ENCODE measurements around the gene SCD. TPM values are rescaled to one million over a fixed set of nuclear protein-coding genes. Genes with fewer than 3 reads are reported as not detected.
A peak's percentile ranks its signal among the peaks of the same experiment; 100 is the strongest.
"Not testable (repeated sequence)": the region's sequence is repeated elsewhere in the genome, so short reads cannot be mapped to it uniquely, and the experiment has no call there.

The SCD gene
- 135 TPM for total RNA-seq

DNA sequence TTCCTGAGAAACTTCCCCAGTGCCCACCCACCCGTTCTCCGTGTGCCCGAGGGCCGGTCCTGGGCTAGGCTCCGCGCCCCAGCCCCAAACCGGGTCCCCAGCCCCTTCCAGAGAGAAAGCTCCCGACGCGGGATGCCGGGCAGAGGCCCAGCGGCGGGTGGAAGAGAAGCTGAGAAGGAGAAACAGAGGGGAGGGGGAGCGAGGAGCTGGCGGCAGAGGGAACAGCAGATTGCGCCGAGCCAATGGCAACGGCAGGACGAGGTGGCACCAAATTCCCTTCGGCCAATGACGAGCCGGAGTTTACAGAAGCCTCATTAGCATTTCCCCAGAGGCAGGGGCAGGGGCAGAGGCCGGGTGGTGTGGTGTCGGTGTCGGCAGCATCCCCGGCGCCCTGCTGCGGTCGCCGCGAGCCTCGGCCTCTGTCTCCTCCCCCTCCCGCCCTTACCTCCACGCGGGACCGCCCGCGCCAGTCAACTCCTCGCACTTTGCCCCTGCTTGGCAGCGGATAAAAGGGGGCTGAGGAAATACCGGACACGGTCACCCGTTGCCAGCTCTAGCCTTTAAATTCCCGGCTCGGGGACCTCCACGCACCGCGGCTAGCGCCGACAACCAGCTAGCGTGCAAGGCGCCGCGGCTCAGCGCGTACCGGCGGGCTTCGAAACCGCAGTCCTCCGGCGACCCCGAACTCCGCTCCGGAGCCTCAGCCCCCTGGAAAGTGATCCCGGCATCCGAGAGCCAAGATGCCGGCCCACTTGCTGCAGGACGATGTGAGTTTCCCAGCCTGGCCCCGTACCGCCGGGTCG lies at the start of gene SCD:
Gene SCD, plus strand, starts transcription at position 469 of the 803 bp plus-strand sequence. Its CDS starts 272 bp downstream, at position 741.
- DNase-seq (ENCODE audit: low spot score in 2 of 2) (peak; percentile 92 to 93), FAIRE-seq (no peak)

DNA sequence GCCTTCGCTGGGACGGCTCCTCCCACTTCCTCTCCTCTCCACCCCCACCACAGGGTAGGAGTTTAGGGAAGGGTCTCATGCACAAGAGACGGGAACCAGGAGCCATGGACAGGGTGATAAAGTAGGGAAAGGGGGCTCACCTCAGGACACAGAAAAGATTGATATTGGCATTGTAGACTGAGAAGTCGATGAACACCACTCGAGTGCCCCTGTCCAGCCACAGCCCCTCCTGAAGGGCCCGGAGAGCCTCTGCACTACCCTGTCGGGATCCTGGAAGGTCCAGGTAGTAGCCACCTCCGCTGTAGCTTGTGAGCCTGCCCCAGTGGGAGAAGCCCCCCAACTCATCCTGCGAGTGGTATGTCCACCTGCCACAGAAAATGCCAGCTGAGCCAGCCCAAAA lies 49.8 kb upstream of the SCD start:
- FAIRE-seq: no peak
- no peak for DNase-seq (ENCODE audit: low spot score in 2 of 2)

DNA sequence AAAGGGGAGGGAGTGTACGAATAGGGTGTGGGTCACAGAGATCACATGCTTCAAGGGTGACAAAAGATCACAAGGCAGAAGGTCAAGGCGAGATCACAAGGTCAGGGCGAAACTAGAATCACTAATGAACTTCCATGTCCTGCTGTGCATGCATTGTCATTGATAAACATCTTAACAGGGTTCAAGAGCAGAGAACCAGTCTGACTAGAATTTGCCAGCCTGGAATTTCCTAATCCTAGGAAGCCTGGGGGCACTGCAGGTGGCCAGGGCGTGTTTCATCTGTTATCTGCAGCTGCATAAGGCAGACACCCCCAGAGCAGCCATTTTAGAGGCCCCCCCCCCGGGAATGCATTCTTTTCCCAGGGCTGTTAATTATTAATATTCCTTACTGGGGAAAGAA lies 45.9 kb upstream of the SCD start:
- FAIRE-seq; DNase-seq (ENCODE audit: low spot score in 2 of 2): not testable (repeated sequence)

DNA sequence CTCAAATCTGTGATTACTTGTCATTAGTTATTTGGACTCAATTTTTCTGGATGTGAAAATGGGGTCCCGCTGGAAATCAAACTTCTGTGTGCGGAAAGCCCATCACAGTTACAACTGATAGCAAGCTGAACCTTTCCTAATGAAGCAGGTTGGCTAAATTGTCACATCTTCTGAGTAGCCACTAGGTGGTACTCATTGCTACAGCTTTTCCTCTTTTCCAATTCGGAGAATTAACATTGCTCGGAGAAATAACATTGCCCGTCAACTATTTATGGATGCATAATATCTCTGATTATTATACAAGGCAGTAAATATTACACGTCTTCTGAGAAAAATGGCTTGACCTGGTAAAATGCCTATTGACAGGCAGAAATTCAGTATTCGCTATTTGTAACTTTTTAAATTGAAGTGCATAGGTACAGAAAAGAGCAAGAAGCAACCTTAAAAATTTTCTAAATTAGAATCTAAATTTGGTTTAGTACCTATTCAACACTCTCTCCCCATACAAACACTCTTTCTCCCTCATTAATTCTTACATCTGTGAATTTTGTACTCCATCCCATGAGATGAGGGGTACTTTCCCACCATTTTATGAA lies 43.2 kb upstream of the SCD start:
- peak; percentile 66 for FAIRE-seq

DNA sequence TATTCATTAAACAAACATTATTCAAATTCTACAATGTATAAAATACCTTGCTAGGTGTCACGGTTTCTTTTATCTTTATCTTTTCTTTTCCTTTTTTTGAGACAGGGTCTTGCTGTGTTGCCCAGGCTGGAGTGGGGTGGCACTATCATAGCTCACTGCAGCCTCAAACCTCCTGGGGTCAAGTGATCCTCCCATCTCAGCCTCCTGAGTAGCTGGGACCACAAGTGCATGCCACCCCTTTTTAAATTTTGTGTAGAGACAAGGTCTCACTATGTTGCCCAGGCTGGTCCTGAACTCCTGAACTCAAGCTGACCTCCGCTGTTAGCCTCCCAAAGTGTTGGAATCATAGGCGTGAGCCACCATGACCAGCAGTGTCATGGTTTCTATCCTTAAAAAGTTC lies 42.6 kb upstream of the SCD start:
- no peak for DNase-seq (ENCODE audit: low spot score in 2 of 2)
- no peak for FAIRE-seq

More for the DNA sequence above, 43.2 kb upstream of the SCD start:
- peak in 1 of 2 donors; percentile 59 for DNase-seq (ENCODE audit: low spot score in 2 of 2)

DNA sequence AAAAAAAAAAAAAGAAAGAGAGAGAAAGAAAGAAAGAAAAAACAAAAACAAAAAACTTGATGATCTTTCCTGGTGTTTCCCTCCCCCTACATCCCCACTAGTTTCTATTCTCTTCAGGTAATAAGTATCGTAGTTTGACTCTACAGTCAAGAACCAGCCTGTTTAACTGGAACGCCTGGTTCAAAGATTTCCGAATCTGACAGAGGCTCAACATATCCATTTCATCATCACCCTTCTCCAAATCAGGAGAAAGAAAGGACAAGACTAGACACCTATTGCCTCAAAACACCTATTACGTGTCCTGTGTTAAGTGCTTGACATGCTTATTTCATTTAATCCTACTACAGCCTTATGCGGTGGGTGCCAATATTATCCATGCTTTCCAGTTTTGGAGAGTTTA lies 40.2 kb upstream of the SCD start:
- no peak for FAIRE-seq
- no peak for DNase-seq (ENCODE audit: low spot score in 2 of 2)

DNA sequence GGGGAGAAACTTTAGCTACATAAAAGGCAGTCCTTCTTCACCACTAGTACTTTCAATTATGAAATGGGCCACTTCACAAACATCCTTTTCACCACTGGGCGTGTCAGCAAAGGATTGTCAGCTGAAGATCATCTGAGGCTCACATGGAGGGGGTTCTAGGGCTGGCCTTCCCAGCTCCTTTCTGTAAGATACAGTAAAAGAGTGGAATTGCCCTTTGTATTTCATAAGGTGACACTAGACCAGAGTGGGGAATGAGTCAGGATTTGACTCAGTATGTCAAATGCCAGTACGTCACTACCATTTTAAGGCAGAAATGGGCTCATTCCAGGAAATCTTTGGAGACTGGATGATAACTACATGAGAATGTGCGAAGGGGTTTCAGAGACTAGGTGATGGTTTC lies 39.3 kb upstream of the SCD start:
- DNase-seq (ENCODE audit: low spot score in 2 of 2): no peak
- FAIRE-seq: no peak

DNA sequence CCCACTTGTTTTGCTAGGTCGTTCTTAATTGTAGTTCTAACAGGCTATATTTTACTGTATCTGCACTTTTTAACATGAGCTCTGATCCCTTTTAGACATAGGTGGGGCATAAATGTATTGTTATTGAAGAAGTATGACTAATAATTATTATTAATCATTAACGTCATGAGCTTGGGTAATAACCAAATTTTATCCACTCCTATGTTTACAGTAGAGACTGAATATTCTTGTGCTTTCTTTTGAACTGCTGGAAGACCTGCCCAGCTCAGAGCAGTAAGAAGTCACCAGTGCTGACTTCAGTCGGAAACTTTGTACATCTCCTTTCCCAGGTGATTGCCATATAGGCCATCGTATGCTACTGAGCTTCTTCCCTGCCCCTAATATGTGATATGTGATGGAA lies 35.7 kb upstream of the SCD start:
- FAIRE-seq: no peak
- DNase-seq (ENCODE audit: low spot score in 2 of 2): no peak

DNA sequence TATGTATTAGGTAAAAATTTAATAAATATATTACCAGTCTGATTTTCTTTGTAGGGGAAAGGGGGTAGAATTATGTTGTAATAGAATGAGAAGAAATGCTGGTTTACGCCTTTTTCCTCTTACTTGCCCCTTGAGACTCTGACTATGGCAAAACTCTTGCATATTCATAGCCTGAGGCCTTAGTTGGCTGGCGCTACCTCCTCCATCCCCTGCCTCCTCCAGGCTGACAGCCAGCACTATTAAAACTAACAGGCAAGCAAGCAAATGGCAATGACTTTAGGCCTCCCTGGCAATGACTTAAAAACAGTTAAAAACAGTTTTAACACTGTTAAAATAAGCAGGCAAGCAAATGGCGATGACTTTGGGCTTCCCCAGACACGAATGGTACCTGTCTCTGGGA lies 31.4 kb upstream of the SCD start:
- DNase-seq (ENCODE audit: low spot score in 2 of 2) (no peak), FAIRE-seq (no peak)

DNA sequence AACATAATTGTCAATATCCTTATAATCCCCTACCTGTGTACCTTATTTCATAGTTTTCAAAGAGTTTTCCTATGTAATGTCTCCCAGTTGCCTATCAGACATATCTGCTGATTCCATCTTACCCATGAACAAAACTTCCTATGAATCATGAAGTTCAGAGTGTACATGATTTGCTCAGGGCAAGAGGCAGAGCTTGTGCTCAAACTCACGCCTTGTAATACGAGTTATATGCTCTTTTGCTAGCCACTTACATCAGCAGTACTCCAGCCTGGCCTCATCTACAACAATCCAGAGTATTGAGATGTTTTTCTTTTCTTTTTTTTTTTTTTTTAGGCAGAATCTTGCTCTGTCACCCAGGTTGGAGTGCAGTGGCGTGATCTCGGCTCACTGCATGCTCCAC lies 28.8 kb upstream of the SCD start:
- no peak for FAIRE-seq
- DNase-seq (ENCODE audit: low spot score in 2 of 2): no peak

DNA sequence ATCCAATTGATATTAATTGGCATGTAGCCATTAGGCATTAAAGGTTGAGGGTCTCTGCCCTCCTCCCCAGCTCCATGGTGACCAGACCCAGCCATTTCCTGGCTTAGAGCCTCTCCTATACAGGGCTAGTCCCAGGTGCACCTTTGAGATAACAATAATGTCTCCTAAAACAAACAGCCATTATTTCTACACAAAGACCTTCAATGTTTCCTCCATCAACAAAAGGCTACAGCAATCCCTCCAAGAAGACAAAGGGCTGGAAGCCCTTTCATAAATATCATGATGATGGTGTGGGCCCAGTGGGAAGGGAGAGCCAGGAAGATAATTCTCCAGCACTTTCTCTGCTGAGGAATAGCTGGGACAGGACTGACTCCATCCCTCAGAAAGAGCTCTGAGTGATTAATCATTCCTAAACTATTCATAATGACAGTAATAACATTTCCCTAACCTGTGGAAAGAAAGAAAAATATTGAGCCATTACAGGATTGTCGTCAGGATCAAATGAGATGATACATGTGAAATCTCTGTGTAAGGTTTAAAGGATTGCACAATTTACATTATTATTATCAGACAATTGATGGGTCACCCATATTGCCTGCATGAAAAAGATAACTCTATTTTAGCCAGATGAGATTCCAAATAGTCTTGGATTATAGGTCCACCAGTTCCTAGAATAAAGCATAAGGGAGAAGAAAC lies 27.2 kb upstream of the SCD start:
- FAIRE-seq (no peak), DNase-seq (ENCODE audit: low spot score in 2 of 2) (peak in 1 of 2 donors; percentile 38)

DNA sequence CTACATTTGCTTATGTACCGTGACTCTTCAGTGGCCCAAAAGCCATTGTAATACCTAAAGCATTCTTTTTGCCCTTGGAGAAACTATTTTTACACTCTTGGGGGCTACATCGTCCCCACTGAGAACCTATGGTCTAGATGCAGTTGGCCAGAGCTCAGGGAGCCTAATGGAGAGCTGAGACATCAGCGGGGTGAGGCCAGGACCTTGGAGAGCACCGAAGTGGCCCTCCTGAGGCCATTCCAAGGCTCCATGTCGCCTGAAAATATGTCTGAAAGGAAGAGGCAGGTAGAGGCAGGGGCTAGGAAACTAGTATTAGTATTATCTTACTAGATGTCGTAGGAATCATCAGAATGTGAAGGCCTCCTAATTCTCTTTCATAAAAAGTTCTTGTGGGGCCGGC lies 21.9 kb upstream of the SCD start:
- no peak for DNase-seq (ENCODE audit: low spot score in 2 of 2)
- FAIRE-seq: no peak

DNA sequence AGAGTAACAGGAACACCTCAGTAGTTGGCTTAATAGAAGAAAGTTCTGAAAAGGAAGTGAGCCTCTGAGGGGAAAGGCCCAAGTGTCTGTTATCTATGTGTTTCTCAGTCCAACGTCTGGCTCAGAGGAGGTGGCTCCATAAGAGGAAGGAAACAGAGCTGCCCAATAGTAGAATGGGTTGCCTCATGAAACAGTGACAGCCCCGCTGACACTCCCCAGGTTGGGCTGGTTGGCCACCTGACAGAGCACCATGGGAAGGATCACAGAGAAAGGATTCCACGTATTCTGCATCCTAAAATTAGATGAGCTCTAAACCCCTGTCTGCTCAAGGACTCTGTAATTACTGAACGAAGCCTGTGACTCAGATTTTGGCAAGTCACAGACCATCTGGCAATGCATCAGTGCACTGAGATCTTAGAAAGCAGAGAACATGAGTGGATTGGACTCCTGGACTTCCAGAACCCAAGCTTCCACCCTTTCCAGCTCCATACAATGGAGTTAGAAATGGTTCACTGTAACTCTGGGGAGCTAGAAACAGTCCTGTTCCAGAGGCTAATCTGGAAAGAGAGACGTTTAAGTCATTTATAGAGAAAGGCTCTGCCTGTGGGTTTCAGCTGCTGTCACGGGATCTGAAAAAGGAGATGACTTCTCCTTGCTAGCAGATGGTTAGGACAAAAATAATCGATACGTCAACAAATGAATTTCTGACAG lies 19.9 kb upstream of the SCD start:
- FAIRE-seq (no peak), DNase-seq (ENCODE audit: low spot score in 2 of 2) (no peak)

DNA sequence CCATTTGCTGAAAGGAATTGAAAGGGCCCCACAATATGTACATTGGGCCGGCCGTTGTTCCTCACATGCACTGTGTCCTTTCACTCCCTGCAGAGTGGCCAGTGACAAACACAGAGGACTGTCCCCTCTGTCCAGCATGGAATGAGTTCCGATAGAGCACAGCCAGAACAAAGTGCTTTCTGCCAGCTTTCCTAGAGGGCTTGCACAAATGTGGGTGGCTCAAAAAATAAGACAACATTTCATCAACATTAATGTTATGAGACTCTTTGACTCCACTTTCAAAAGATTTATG lies 19.4 kb upstream of the SCD start:
- FAIRE-seq (no peak), DNase-seq (ENCODE audit: low spot score in 2 of 2) (no peak)

DNA sequence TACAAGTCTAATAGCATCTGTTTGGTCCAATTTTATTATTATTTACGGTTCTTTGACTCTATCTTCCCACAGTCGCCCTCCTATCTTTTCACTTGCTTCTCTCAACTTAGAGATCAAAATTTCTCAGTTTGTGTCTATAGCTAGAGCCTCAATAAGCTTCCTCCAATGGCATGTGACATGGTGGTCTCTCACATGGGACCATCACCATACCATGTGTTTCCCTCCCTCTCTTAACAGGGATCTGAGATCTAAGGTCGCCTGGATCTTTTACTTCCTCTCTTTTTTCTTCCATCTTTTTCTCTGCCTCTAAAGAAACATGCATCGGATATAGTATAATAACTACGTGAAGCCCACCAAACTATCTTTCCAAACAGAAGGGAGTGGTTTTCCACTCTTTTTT lies 18.8 kb upstream of the SCD start:
- DNase-seq (ENCODE audit: low spot score in 2 of 2): no peak

DNA sequence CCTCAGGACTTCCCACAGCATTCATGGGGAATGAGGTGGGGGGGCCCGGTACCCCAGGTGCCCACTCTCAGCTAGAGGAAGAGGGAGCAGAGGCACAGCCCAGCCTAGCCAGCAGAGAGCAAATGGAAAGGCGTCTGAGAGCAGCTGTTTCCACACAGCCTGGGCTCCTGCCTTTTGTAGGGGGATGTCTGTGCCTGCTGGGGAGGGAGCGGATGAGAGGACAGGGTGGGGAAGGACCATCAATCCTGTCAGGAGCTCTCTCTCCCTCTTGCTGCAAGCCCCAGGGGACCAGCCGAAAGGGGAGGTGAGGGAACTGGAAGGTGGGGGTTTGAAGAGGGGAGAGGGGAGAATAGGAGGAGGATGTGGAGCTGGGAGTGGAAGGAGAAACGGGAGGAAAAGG lies 17.0 kb upstream of the SCD start, which contains the start of gene PKD2L1:
Gene PKD2L1, minus strand, starts transcription at position 150 of the 400 bp plus-strand sequence. Its CDS starts 125 bp downstream, at position 25.
- FAIRE-seq: no peak
- no peak for DNase-seq (ENCODE audit: low spot score in 2 of 2)

More for the DNA sequence above, 18.8 kb upstream of the SCD start:
- FAIRE-seq: no peak

DNA sequence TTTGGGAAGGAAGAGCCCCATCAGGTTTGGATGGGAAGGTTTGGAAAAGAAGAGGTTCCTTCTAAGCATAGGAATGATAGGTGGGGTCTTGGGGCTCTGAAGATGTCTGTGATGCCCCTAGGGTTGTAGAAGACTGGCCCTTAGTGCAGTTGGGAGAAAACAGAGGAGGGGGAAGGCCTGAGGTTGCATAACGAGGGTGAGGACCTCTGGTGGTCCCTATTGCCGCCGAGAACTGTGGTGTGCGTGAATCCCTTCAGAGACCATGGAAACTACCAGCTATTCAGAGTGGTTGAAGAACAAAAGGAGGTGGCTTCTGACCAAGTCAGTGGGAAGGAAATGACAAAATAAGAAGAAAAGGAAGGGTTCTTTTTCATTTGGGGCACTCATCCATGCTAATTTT lies 13.9 kb upstream of the SCD start:
- FAIRE-seq (no peak), DNase-seq (ENCODE audit: low spot score in 2 of 2) (no peak)

DNA sequence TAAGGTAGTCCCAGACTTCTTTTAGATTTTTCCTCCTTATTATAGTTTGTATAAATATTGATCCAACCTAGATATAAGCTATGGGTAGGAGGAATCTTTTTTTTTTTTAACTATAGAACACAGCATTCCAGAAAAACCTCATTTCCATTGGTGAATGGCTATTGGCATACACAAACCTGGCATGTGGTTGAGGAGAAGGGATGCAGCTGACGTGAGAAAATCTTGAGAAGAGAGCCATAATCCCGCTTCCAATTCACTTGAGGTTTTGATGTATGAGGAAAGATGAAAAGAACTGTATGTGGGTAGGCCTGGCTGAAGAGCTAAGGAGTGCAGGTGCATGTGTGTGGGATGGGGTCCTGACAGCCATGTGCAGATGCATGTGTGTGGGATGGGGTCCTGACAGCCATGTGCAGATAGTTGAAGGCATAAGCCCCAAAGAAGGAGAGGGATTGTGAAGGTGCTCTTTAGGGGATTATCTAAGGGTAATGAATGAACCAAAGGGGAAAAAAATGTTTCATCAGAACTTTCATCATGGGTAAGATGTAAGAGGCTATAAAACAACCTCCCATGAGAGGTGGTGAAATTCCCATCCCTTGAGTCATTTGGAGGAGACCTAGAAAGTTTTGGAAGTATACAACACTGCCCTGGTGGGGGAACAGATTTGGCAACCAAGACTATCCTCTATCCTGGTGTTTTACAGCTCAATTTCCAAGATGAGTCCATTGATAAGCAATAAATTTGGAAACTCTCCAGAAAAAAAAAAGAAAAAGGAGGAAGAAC lies 13.2 kb upstream of the SCD start:
- no peak for FAIRE-seq
- DNase-seq (ENCODE audit: low spot score in 2 of 2): no peak

DNA sequence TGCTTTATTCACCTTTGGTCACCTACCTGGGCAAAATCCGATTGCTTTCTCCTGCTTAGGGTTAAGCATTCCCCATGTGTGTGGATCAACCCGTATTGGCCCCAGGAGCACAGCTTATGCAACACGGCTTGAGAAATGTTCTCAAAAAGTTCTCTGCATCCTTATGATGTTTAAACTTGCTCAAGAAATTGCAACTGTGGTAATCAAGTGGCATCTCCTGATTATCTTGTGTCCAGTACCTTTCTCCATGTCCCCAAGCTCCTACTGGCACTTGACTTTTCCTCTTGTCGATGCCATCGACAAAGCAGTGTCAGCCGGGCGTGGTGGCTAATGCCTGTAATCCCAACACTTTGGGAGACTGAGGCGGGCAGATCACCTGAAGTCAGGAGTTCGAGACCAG lies 12.3 kb upstream of the SCD start:
- FAIRE-seq (no peak), DNase-seq (ENCODE audit: low spot score in 2 of 2) (no peak)

DNA sequence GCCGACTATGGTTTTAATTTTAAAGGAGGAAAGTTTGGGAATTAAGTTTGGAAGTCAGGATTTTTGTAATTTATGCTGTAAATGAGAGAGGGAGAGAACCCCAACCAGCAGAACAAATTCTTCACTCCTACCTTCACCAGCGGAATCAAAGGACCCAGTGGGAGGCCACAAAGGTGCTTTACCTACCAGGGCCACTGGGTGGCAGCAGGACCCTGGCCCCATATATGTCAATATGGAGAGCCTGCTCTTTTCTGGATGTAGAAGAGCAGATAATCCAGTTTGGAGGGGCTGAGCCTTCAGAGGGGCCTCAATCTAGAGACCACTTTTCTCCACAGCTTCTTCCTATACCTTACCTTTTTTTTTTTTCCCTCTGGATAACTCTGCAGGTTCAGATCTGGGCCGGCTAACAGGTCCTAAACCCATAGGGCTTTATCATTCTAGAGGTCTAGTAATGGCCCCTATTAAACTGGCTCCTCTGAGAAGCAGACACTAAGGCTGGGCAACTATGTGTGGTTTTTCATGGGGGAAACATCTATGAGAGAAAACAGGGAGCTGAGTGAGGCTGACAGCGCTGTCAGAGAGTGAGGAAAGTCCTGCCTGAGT lies 8.5 kb upstream of the SCD start:
- peak in 1 of 2 donors; percentile 72 for DNase-seq (ENCODE audit: low spot score in 2 of 2)
- FAIRE-seq: no peak
